Coronary artery (tissue), 2 donors: ENCODE data around the gene IMP3.

Experiments
- DNase-seq: peaks from one replicate; pipeline ENCODE4 v3.0.0-alpha.2; 2017; ENCODE audit warnings: low spot score
- H3K27ac ChIP-seq, 2 donors: fragments of 200-600 bp; sonication (generic); one replicate each; pipeline ENCODE4 v1.5.1; 2016 to 2019
- H3K4me3 ChIP-seq: fragments of 200-600 bp; sonication (generic); 2 replicates; pipeline ENCODE4 v1.5.1; 2016; ENCODE audit warnings: mild to moderate bottlenecking, moderate library complexity
- CTCF ChIP-seq: fragments of 200-600 bp; sonication (generic); IDR thresholded peaks from one replicate; pipeline ENCODE4 v1.5.1; 2019; ENCODE audit warnings: antibody characterized with exemption

Gene IMP3

GRCh38 chr15:75676688-75677464 lies 36.9 kb upstream of the IMP3 start:
- Histone ChIP-seq H3K27ac (peak overlapping the region; percentile 84 to 95), H3K4me3 (no peak overlapping the region)
- TF ChIP-seq CTCF = no peak
- DNase-seq = no peak

GRCh38 chr15:75675579-75676404 lies 35.8 kb upstream of the IMP3 start:
- Histone ChIP-seq H3K27ac (peak overlapping the region; percentile 84 to 95), H3K4me3 (no peak overlapping the region)
- no peak for TF ChIP-seq CTCF
- no peak for DNase-seq

GRCh38 chr15:75674366-75674765 lies 34.3 kb upstream of the IMP3 start:
- no peak for TF ChIP-seq CTCF
- no peak for DNase-seq
- Histone ChIP-seq H3K27ac (peak overlapping the region; percentile 84 to 95), H3K4me3 (no peak overlapping the region)

DNA sequence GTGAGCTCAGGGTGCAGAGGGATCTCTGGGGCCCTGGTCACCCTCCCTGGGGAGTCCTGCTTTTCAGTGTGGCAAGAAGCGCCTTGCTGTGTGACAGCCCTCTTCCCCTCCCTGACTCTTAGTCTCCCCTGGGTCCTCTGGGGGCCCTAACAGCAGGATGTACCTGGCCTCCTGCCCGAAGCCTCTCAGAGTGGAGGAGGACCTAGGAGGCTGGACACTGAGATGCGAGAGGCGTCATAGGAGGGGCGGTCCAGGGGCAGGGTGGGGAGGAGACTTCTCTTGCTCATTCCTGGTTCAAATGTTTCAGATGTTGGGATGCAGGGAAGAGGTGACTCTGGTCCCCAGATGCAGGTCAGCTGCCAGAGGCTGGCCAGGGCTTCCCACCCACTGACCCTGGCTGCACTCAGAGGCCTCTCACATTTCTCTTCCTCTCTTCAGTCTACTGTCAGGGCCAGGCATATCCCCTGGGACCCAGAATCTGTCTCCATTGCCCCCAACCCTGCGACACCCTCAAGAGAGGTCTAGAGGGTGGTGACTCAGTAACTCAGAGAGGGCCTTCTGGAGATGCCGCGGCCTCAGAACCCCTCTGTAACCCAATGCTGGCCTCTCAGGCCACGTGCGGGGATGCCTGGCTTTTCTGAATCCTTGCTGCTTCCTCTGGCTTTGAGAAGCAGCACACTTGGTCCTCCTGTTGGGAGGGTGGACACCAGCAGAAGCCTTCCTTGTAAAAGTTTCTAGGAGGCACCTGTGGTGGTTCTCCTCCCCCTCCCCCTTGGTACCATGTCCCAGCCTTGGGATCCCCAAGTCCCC lies 33.6 kb upstream of the IMP3 start:
- Histone ChIP-seq H3K27ac (peak overlapping the region; percentile 84 to 95), H3K4me3 (peak overlapping the region; percentile 42)
- DNase-seq = peak; percentile 97
- no peak for TF ChIP-seq CTCF

GRCh38 chr15:75672646-75673425 lies 32.8 kb upstream of the IMP3 start:
- Histone ChIP-seq H3K27ac (peak overlapping the region; percentile 84 to 95), H3K4me3 (peak overlapping the region; percentile 42)
- TF ChIP-seq CTCF = no peak
- peak; percentile 92 for DNase-seq
